CD4-positive, alpha-beta T cell treated with Interleukin-4 for 1 hour (primary cell): Measurements from ENCODE around the gene RIMBP2.
"Not testable (repeated sequence)": the region's sequence is repeated elsewhere in the genome, so short reads cannot be mapped to it uniquely, and the experiment has no call there.

ENCODE experiments used
- DNase-seq, 2 donors: peaks; one replicate each; pipeline ENCODE4 v3.0.0-alpha.2; 2020 to 2022

RIMBP2 gene

GRCh38 chr12:130738403-130738802 is 22.3 kb upstream of the RIMBP2 start:
- not testable (repeated sequence) for DNase-seq

GRCh38 chr12:130737731-130738130 is 21.6 kb upstream of the RIMBP2 start:
- no peak for DNase-seq

GRCh38 chr12:130729344-130729743 is 13.2 kb upstream of the RIMBP2 start:
- DNase-seq, result no peak

GRCh38 chr12:130728158-130729058 is 12.3 kb upstream of the RIMBP2 start:
- no peak for DNase-seq

- DNase-seq, result no peak
Observed at GRCh38 chr12:130719263-130719859, 3.3 kb upstream of the RIMBP2 start.

- DNase-seq, result no peak
Observed at GRCh38 chr12:130717752-130718151, 1.7 kb upstream of the RIMBP2 start.

GRCh38 chr12:130716969-130717366 is 869 bp upstream of the RIMBP2 start:
- no peak for DNase-seq

GRCh38 chr12:130715150-130715997 is 725 bp downstream of the RIMBP2 start:
- no peak for DNase-seq

GRCh38 chr12:130714591-130715149 is 1.4 kb downstream of the RIMBP2 start:
- DNase-seq, result no peak

GRCh38 chr12:130714091-130714590 is 2.0 kb downstream of the RIMBP2 start:
- no peak for DNase-seq

- DNase-seq, result no peak
Observed at GRCh38 chr12:130713581-130713991, 2.5 kb downstream of the RIMBP2 start.

GRCh38 chr12:130712346-130713065 is 3.6 kb downstream of the RIMBP2 start:
- no peak for DNase-seq

- no peak for DNase-seq
Observed at GRCh38 chr12:130711756-130712155, 4.3 kb downstream of the RIMBP2 start.

- DNase-seq, result no peak
Observed at GRCh38 chr12:130710733-130711080, 5.4 kb downstream of the RIMBP2 start.

GRCh38 chr12:130709971-130710732 is 5.9 kb downstream of the RIMBP2 start:
- DNase-seq, result no peak

GRCh38 chr12:130709151-130709970 is 6.7 kb downstream of the RIMBP2 start:
- DNase-seq, result no peak

GRCh38 chr12:130708648-130709047 is 7.5 kb downstream of the RIMBP2 start:
- DNase-seq, result no peak

- DNase-seq, result no peak
Observed at GRCh38 chr12:130707571-130707891, 8.6 kb downstream of the RIMBP2 start.

GRCh38 chr12:130706885-130707570 is 9.1 kb downstream of the RIMBP2 start:
- no peak for DNase-seq

- no peak for DNase-seq
Observed at GRCh38 chr12:130706311-130706710, 9.8 kb downstream of the RIMBP2 start.
